Erythroblast (primary cell): ENCODE results near the gene DLG2.

ENCODE experiments used
- DNase-seq, 2 experiments: peaks; one replicate each; lab custom pipeline; 2025; lab: John Stamatoyannopoulos, UW
- GATA1 ChIP-seq: IDR thresholded peaks from 2 replicates; pipeline ENCODE4 v1.6.1; 2011; ENCODE audit warnings: low read depth, mild to moderate bottlenecking, control low read depth, low read length, moderate library complexity
- POLR2A ChIP-seq: IDR thresholded peaks from 2 replicates; pipeline ENCODE4 v1.6.1; 2011; ENCODE audit warnings: mild to moderate bottlenecking, low read length

DLG2 gene

GRCh38 chr11:84290647-84291046 lies 1336.5 kb downstream of the DLG2 start:
- no peak for DNase-seq
- TF ChIP-seq POLR2A (no peak), GATA1 (no peak)

GRCh38 chr11:84289381-84289906 lies 1337.7 kb downstream of the DLG2 start:
- DNase-seq, result no peak
- no peak for TF ChIP-seq GATA1
- no peak for TF ChIP-seq POLR2A

- DNase-seq, result no peak
- TF ChIP-seq POLR2A, result no peak
- no peak for TF ChIP-seq GATA1
Observed at GRCh38 chr11:84273541-84273940, 1353.6 kb downstream of the DLG2 start.

- no peak for DNase-seq
- TF ChIP-seq GATA1 (no peak), POLR2A (no peak)
Observed at GRCh38 chr11:84270466-84270865, 1356.7 kb downstream of the DLG2 start.

GRCh38 chr11:84264066-84264465 lies 1363.1 kb downstream of the DLG2 start:
- TF ChIP-seq GATA1, result no peak
- no peak for TF ChIP-seq POLR2A
- no peak for DNase-seq

- TF ChIP-seq POLR2A (no peak), GATA1 (no peak)
Observed at GRCh38 chr11:84261707-84262106, 1365.4 kb downstream of the DLG2 start.

GRCh38 chr11:84260862-84261261 lies 1366.3 kb downstream of the DLG2 start:
- TF ChIP-seq POLR2A, result no peak
- TF ChIP-seq GATA1, result no peak
- DNase-seq, result no peak

More at GRCh38 chr11:84261707-84262106, 1365.4 kb downstream of the DLG2 start:
- no peak for DNase-seq

- TF ChIP-seq GATA1 (no peak), POLR2A (no peak)
- DNase-seq, result no peak
Observed at GRCh38 chr11:84256618-84257017, 1370.5 kb downstream of the DLG2 start.

- DNase-seq, result no peak
Observed at GRCh38 chr11:84255483-84255882, 1371.7 kb downstream of the DLG2 start.

GRCh38 chr11:84250834-84251613 lies 1376.1 kb downstream of the DLG2 start:
- no peak for TF ChIP-seq POLR2A
- no peak for TF ChIP-seq GATA1
- DNase-seq, result no peak

More at GRCh38 chr11:84255483-84255882, 1371.7 kb downstream of the DLG2 start:
- TF ChIP-seq POLR2A (no peak), GATA1 (no peak)

GRCh38 chr11:84249344-84250135 lies 1377.6 kb downstream of the DLG2 start:
- TF ChIP-seq GATA1 (no peak), POLR2A (no peak)
- DNase-seq, result no peak

- DNase-seq, result no peak
- TF ChIP-seq POLR2A (no peak), GATA1 (no peak)
Observed at GRCh38 chr11:84247926-84248325, 1379.2 kb downstream of the DLG2 start.

- TF ChIP-seq GATA1 (no peak), POLR2A (no peak)
- DNase-seq, result no peak
Observed at GRCh38 chr11:84247129-84247528, 1380.0 kb downstream of the DLG2 start.

GRCh38 chr11:84243629-84244263 lies 1383.4 kb downstream of the DLG2 start:
- DNase-seq, result no peak
- TF ChIP-seq GATA1, result no peak
